HG02943 (cell line): Measurements from ENCODE around the gene GRN.

ENCODE experiments used
- ATAC-seq: cut with Tn5 transposase; IDR thresholded peaks from one replicate; pipeline ENCODE4 v1.9.1; 2021; ENCODE audit warnings: mild to moderate bottlenecking, low read depth, moderate library complexity; ENCODE audit not compliant: unreplicated experiment

GRN gene

GRCh38 chr17:44344939-44345453 lies at the start of gene GRN:
Gene GRN (plus strand): TSS chr17:44345302. CDS start chr17:44349165, 3,863 bp downstream.
- peak; percentile 69 for ATAC-seq

- no peak for ATAC-seq
Measured at GRCh38 chr17:44297975-44298374, 47.1 kb upstream of the GRN start.

GRCh38 chr17:44304651-44305050 lies 40.5 kb upstream of the GRN start:
- no peak for ATAC-seq

- ATAC-seq, result no peak
Measured at GRCh38 chr17:44307387-44308186, 37.5 kb upstream of the GRN start.

DNA sequence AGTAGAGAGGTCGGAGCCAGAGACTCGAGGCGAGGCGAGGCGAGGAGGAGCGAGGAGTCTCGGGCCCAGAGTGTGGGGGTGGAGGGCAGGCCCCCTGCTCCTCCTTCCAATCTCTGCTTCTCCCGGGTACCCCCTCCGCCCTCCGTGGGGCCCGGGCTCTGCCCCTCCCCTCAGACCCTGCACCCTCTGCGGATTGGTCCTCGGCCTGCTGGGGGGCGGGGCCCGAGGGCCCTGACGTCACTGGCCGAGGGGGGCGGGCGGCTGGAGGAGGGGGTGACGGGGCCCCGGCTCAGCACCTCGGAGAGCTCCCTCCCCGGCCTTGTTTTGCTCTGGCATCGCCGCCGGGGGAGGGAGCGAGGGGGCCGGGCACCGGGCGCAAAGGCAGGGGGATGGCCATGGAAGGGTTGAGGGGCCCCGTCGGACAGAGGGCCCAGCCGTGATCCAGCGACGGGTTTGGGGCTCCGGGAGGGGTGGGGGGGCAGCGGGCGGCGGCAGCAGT lies 36.7 kb upstream of the GRN start, which contains the start of gene RUNDC3A:
RUNDC3A (plus strand) TSS at position 282 of the 499 bp plus-strand sequence. CDS start 232 bp downstream, outside the sequence.
- no peak for ATAC-seq

GRCh38 chr17:44308865-44309264 lies 36.2 kb upstream of the GRN start:
- no peak for ATAC-seq

- no peak for ATAC-seq
Measured at GRCh38 chr17:44309472-44309871, 35.6 kb upstream of the GRN start.

DNA sequence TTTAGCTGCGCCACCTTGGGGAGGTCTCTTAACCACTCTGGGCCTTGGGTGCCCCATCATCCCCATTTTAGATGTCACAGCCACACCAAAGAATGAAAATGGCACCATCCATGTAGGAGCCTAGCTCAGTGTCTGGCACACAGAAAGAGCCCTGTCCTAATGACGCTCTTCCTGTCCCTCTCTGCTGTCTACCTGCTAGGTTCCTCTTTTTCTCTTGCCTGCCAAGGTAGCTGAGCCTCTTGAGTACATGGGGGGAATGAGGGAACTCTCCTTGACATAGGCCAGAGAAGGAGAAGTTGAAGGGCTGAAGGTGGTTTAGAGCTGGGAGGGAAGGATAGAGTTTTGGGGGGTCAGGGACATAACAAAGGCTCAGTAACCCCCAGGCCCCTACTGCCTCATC lies 34.9 kb upstream of the GRN start:
- ATAC-seq, result no peak

DNA sequence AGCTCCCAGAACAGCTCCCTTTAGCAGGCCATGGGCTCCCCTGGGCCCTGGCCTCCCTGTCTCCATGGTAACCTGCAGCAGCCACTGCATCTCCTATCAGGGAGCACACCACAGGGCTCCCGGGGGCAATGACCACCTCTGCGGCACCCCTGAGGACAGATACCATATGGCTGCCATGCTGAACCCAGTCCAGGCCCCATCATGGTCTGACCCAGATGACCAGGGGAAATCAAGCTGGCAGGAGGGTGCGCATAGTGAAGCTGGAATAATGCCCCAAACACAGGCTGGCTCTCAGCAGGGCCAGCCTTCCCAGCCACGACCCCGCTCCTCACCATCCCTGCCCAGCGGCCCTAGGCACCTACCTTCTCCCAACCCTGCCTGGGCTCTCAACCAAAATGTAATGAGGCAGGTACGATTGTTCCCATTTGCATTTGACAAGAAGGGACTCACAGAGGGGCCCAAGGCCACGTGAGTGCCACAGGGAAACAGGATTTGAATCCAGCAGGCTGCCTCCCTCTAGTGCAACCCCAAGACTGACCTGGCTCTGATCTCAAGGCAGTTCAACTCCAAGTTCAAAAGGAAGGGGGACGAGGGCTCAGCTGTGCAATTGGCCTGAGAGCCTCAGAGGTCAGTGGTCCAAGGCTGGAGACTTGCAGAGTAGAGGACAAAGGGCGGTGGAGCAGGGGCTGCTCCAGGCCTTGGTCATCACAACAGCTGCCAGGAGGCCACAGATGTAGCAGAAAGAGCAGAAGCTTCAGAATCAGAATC lies 34.3 kb upstream of the GRN start:
- no peak for ATAC-seq

DNA sequence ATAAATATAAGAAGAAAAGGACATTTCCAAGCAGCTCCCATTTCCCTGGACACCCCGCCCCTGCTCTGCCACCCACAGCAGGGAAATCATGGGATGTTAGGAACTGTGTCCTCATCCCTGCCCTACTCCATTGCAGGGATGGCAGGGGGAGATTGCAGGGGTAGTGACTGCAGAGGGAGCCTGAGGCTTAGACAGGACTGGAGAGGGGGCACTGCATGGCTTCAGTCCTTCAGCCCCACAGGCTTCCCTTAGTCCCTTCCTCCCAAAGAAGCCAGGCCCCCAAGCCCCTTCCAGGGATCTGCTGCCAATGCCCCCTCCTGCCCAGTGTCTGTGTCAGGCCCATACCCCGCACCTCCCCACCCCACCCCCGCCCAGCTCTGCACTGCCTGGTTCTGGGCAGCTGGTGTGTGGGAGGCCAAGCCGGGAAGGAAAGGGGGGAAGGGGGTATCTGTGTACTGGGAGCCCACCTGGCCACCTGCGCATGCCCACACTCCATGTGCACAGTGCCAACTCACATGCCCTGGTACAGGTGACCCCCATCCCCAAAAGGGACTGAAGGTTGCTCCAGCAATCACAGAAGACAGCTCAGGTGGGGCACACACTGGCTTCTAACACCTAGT lies 33.4 kb upstream of the GRN start:
- no peak for ATAC-seq

GRCh38 chr17:44312396-44313104 lies 32.6 kb upstream of the GRN start:
- ATAC-seq, result no peak

GRCh38 chr17:44314031-44314430 lies 31.1 kb upstream of the GRN start:
- no peak for ATAC-seq

GRCh38 chr17:44314524-44314868 lies 30.6 kb upstream of the GRN start:
- ATAC-seq, result no peak

DNA sequence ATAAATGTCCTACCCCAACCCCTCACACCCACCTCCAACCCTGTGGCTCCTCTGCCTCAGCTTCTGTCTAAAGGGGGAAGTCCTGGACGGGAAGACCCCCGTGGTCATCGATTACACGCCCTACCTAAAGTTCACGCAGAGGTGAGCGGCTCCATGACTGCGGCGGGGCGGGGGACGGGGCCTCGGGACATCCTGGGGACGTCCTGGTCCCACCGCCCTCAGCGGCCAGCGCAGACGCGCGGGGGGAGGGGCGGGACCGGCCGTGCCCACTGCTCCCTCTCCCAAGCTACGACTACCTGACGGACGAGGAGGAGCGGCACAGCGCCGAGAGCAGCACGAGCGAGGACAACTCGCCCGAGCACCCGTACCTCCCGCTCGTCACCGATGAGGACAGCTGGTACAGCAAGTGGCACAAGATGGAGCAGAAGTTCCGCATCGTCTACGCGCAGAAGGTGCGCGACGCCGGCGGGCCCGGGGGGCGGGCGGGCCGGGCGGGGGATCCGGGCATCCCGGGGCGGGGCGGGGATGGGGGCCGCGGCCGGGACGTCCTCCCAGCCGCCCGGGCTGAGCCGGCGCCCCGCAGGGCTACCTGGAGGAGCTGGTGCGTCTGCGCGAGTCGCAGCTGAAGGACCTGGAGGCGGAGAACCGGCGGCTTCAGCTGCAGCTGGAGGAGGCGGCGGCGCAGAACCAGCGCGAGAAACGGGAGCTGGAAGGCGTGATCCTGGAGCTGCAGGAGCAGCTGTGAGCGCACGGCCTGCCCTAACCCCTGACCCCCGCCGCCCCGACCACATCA lies 30.0 kb upstream of the GRN start:
- ATAC-seq, result no peak

- ATAC-seq, result no peak
Measured at GRCh38 chr17:44315760-44316731, 29.1 kb upstream of the GRN start.

GRCh38 chr17:44317545-44317944 lies 27.6 kb upstream of the GRN start:
- ATAC-seq, result no peak

- no peak for ATAC-seq
Measured at GRCh38 chr17:44318077-44318892, 26.8 kb upstream of the GRN start.

DNA sequence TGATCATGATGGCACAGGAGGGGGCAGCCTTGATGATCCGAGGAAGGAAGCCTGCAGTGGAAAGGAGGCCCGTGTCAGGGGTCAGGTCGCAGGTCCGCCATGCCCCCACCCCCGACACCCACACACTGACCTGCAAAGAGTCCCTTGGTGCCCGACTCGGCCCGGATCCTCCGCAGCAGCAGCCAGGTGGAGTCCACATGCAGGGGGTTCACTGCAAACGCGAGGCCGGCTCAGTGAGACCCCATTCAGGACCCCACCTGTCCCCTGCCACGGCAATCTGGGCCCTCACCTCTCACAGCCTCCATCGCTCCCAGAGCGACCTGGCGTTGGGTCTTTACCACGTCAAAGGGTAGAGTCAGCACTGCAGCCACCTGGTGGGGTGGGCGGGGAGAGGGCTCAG lies 25.0 kb upstream of the GRN start:
- no peak for ATAC-seq
